Measurements from ENCODE around the gene CACNA1E. TPM values are rescaled to one million over a fixed set of nuclear protein-coding genes. Genes with fewer than 3 reads are reported as not detected.
"Not testable (repeated sequence)": the region's sequence is repeated elsewhere in the genome, so short reads cannot be mapped to it uniquely, and the experiment has no call there.

CACNA1E gene
- total RNA-seq, 2 experiments from 2014 or later: 0.04 TPM; not detected in 1

DNA sequence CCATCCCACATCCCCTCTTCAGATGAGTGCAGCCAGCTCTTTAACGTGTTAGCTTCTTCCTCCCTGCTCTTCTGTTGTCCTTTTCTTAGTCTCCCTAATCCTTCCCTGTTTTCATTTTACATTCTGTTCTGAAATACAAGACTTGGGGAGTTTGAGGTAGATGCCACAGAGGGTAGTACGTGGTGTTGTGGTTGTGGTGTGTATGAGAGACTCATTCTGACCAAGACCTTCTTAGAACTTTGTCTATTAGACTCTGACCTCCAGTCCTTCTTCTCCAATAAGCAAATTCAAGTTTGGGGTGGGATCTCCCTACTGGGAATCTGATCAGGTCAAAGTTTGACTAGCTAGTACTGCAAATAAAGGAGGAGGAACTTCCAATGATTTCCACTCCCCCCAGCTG, 39.5 kb downstream of the CACNA1E start:
- H3K4me3 Mint-ChIP-seq: no peak overlapping the region
- H3K27ac Mint-ChIP-seq: no peak overlapping the region
- H3K36me3 Mint-ChIP-seq: no peaks in the 10 kb centered on the region
- peaks cover 12% of the 10 kb centered on the region for H3K27me3 Mint-ChIP-seq
- H3K4me1 Mint-ChIP-seq: no peaks in the 10 kb centered on the region
- peaks cover 2% of the 10 kb centered on the region for H3K9me3 Mint-ChIP-seq
- DNase-seq: no peak

DNA sequence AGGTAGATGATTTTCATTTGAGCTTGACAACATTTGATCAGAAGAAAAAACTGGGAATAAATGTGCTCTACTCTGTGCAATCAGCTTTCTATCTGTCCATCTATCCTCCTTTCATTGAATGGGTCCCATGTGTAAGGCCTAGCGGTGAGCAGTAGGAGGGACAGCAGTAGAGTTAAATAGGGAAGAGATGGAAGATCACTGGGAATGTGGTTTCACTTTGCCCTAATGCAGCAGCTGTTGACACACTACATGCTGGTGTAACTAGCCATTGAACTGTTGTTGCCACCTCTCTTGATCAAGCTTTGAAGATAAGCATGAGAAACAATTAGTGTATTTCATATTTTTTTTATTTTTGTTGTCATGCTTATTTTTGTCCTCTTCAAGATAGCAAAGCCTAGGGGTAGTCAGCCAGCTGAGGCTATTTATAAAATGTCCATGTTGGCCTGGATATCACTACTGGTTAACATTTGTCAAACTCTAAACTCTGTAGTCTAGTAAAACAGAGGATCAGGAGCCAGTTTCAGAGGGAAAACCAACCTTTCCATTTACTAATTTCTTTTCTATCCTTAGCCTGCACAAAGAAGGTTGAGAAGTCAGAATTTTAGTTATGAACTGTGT, 41.9 kb downstream of the CACNA1E start:
- Mint-ChIP-seq H3K9me3 (peaks cover 10% of the 10 kb centered on the region), H3K4me1 (no peaks in the 10 kb centered on the region)

DNA sequence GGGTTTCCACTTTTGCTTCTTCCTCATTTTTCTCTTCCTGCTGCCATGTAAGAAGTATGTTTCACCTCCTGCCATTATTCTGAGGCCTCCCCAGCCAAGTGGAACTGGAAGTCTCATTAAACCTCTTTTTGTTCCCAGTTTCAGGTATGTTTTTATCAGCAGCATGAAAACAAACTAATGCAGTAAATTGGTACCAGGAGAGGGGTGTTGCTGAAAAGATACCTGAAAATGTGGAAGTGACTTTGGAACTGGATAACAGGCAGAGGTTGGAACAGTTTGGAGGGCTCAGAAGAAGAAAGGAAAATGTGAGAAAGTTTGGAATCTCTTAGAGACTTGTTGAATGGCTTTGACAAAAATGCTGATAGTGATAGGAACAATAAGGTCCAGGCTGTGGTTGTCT, 44.9 kb downstream of the CACNA1E start:
- not testable (repeated sequence) for H3K4me1 Mint-ChIP-seq, H3K27ac Mint-ChIP-seq, H3K4me3 Mint-ChIP-seq, H3K36me3 Mint-ChIP-seq, H3K27me3 Mint-ChIP-seq, DNase-seq
- peaks cover 10% of the 10 kb centered on the region for H3K9me3 Mint-ChIP-seq

More for the DNA sequence above, 41.9 kb downstream of the CACNA1E start:
- Mint-ChIP-seq H3K4me3 (no peak overlapping the region), H3K36me3 (no peaks in the 10 kb centered on the region), H3K27ac (no peak overlapping the region), H3K27me3 (peaks cover 9% of the 10 kb centered on the region)
- DNase-seq: no peak

DNA sequence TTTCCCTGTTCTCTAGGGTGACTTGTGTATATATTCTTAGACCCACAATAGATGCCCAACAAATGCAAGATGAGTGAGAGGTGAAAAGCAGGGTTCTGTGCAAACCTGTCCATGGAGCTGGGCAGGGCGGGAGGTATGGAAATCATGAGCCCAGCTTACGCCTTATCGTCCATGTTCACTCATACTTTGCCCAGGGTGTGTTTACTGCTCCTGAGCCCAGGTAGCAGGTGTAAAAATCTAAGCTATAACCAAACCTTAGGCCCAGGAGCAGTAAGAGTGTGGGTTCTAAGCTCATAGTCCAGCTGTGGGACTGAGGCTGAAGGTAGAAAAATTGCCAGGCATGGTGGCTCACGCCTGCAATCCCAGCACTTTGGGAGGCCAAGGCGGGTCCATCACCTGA, 48.1 kb downstream of the CACNA1E start:
- Mint-ChIP-seq H3K4me3 (no peak overlapping the region), H3K9me3 (peaks cover 10% of the 10 kb centered on the region), H3K27me3 (peaks cover 9% of the 10 kb centered on the region), H3K4me1 (no peaks in the 10 kb centered on the region), H3K27ac (no peak overlapping the region), H3K36me3 (no peaks in the 10 kb centered on the region)
- no peak for DNase-seq

DNA sequence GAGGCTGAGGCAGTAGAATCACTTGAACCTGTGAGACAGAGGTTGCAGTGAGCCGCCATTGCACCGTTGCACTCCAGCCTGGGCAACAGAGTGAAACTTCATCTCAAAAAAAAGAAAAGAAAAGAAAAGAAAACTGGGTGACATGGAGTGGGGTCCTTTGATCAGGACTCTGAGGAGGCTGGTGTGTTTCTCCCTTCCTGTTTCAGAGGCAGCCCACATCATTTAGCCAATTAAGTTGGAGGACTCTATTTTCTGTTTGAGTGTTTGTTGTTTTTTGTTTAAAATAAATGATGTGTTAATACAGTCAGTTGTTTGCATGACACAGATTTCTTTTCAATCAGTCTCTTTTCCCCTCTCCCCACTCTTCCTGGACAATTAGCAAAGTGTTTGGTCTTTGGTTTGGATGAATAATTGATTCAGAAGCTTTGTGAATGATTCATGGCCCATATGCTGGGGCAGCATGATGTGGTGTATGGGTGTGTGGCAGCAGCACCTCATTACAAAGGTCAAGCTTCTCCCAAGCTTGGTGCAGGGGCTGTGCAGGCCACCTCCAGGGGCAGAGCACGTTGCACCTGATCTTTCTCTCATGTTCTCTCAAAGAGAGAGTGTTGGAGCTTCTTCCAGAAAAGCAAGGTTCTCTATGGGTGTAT, 48.8 kb downstream of the CACNA1E start:
- Mint-ChIP-seq H3K27me3 (peaks cover 15% of the 10 kb centered on the region), H3K9me3 (peaks cover 10% of the 10 kb centered on the region), H3K4me3 (no peak overlapping the region), H3K4me1 (no peaks in the 10 kb centered on the region), H3K36me3 (no peaks in the 10 kb centered on the region), H3K27ac (no peak overlapping the region)
- DNase-seq: no peak

DNA sequence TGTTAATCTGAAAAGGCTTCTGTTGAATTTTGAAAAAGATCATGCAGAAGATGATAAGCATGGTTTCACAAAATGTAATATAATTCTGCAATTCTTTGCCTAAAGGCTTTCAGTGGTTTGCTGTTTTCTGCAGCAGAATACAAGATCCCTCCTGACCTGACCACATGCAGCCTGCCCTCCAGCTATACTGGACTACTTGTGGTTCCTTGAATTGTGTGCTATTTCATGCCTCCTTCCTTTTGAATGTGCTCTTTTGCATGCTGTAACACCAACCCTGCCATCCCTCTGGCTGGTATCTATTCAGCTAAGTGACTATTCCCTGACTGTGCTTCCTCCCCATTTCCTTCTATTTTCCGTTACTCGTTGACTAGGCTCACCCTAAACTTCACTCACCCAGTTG, 55.5 kb downstream of the CACNA1E start:
- no peak overlapping the region for H3K27ac Mint-ChIP-seq
- H3K4me1 Mint-ChIP-seq: no peaks in the 10 kb centered on the region
- no peaks in the 10 kb centered on the region for H3K36me3 Mint-ChIP-seq
- H3K27me3 Mint-ChIP-seq: peaks cover 37% of the 10 kb centered on the region
- no peak overlapping the region for H3K4me3 Mint-ChIP-seq
- no peak for DNase-seq
- H3K9me3 Mint-ChIP-seq: no peaks in the 10 kb centered on the region

DNA sequence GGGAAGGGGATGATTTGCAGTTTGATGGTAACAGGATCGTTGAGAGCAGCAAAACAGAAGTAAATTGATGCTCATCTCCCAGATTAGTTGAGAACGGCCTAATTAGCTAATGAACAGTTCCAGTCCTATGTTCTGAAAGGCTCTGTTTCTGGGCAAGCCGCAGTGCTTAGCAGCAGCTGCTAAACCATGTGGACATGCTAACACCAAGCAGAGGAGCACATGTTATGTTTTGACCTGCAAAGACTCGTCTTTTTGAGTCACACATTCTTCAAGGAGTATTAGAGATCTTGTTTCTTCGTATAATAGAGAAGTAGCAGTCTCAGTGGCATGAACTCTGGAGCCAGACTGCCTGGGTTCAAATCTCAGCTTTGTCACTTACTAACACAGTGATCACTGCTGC, 58.1 kb downstream of the CACNA1E start:
- H3K27me3 Mint-ChIP-seq: peaks cover 55% of the 10 kb centered on the region
- H3K9me3 Mint-ChIP-seq: no peaks in the 10 kb centered on the region
- H3K4me1 Mint-ChIP-seq: no peaks in the 10 kb centered on the region
- H3K27ac Mint-ChIP-seq: no peak overlapping the region
- H3K36me3 Mint-ChIP-seq: no peaks in the 10 kb centered on the region
- H3K4me3 Mint-ChIP-seq: no peak overlapping the region
- DNase-seq: no peak

DNA sequence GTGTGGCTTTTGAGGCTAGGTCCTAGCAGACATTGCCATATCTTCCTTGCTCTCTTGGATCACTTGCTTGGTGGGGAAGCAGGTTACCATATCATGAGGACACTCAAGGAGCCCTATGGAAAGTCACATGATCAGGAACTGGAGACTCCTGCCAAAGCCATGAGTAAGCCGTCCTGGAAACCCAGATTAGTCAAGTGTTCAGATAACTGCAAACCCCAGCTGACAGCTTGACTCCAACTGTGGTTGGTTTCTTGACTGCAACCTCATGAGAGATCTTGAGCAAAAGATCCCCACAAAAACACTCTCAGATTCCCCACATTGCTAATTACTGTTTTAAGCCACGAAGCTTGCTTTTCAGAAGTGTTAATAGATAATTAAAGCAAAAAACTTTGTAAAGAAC, 58.6 kb downstream of the CACNA1E start:
- Mint-ChIP-seq H3K9me3 (no peaks in the 10 kb centered on the region), H3K36me3 (no peaks in the 10 kb centered on the region)

DNA sequence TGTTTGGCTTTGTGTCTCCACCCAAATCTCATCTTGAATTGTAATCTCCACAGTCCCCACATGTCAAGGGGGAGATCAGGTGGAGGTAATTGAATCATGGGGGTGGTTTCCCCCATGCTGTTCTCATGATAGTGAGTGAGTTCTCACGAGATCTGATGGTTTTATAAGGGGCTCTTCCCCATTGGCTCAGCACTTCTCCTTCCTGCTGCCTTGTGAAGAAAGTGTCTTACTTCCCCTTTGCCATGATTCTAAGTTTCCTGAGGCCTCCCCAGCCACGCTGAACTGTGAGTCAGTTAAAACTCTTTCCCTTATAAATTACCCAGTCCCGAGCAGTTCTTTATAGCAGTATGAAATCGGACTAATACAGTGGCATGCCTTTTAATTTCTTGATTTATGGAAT, 59.1 kb downstream of the CACNA1E start:
- H3K27me3 Mint-ChIP-seq: peaks cover 55% of the 10 kb centered on the region
- H3K27ac Mint-ChIP-seq, H3K9me3 Mint-ChIP-seq, H3K4me3 Mint-ChIP-seq, DNase-seq, H3K36me3 Mint-ChIP-seq, H3K4me1 Mint-ChIP-seq: not testable (repeated sequence)

More for the DNA sequence above, 58.6 kb downstream of the CACNA1E start:
- H3K4me3 Mint-ChIP-seq: no peak overlapping the region
- no peak overlapping the region for H3K27ac Mint-ChIP-seq
- H3K27me3 Mint-ChIP-seq: peaks cover 55% of the 10 kb centered on the region
- H3K4me1 Mint-ChIP-seq: no peaks in the 10 kb centered on the region
- no peak for DNase-seq

DNA sequence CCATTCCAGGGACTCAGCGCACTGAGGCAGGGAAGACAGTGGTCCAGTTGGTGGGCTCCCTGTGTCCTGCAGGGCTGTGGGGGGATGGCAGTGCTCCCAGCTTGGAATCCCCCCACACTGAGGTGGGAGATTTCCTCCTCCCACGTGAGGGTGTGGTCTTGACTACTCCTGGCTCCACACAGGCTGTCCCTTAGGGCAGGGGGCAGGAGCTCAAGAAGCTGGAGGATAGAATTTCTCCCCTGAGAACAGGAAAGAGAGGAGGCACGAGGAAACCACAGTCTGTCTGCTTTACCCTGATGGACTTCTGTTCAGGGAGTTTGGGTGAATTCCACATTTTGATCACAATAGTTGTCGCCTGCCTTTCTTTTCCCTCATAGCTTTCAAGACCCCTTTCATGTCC, 62.1 kb downstream of the CACNA1E start:
- Mint-ChIP-seq H3K27me3 (peaks cover 64% of the 10 kb centered on the region), H3K4me3 (no peak overlapping the region), H3K4me1 (no peaks in the 10 kb centered on the region), H3K36me3 (no peaks in the 10 kb centered on the region), H3K27ac (no peak overlapping the region), H3K9me3 (no peaks in the 10 kb centered on the region)
- DNase-seq: no peak

DNA sequence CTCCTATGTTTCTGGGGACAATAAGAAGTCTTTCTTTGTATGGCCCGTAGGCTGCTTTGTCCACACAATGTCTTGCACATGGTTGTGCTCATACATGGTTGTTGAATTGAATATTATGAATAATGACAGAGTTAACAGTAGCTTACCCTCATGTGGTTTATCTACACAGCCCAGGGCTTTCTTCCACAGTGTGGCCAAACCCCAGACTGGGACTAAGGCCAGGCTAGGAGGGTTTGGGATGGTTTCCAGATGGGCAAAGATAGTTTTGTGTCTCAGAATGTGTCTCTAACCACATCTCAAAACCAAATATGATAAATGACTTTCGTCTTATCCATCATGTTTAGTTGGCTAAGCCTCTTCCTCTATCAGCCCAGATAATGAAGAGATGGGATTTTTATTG, 65.2 kb downstream of the CACNA1E start:
- no peak for DNase-seq
- H3K4me3 Mint-ChIP-seq: no peak overlapping the region
- peaks cover 59% of the 10 kb centered on the region for H3K27me3 Mint-ChIP-seq
- no peaks in the 10 kb centered on the region for H3K36me3 Mint-ChIP-seq
- no peak overlapping the region for H3K27ac Mint-ChIP-seq
- H3K4me1 Mint-ChIP-seq: no peaks in the 10 kb centered on the region
- H3K9me3 Mint-ChIP-seq: no peaks in the 10 kb centered on the region

DNA sequence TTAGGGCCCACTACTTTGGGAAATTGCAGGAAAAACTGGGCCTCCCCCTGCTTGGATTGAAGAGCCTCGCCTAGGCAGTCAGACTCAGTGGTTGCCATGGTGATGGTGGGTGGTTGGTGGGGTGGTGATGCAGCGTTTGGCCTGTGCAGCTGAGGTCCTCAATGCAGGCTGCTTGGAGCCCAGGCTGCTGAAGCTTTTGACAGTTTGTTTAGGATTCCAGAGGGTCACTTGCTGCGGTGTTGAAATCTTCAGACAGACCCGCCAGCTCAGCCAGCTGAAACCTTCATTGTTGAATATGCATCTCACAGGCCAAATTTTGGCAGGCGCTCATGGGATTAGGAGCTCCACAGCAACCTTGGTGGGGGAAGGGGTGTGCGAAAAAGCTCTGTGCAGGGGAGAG, 67.9 kb downstream of the CACNA1E start:
- peak; percentile 1 for DNase-seq
- peaks cover 38% of the 10 kb centered on the region for H3K27me3 Mint-ChIP-seq
- H3K4me3 Mint-ChIP-seq: no peak overlapping the region
- H3K27ac Mint-ChIP-seq: no peak overlapping the region
- H3K4me1 Mint-ChIP-seq: no peaks in the 10 kb centered on the region
- H3K36me3 Mint-ChIP-seq: no peaks in the 10 kb centered on the region
- H3K9me3 Mint-ChIP-seq: no peaks in the 10 kb centered on the region

DNA sequence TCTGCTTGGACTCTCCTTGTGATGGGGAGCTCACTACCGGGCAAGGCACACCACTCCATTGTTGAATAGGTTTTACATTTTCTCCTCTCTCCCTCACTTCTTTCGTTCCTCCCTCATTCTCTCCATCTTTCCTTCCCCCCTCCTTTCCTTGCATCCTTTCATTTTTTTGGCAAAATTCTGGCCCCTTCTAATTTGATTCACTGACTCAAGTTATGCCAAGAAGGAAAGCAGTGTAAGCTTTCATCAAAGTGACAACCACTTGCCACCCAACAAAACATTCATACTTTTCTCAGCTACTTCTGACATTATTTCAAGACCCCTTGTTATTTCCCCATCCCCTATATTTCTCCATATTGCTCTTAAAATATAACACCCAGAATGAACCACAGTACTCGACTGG, 68.4 kb downstream of the CACNA1E start:
- Mint-ChIP-seq H3K4me3 (no peak overlapping the region), H3K36me3 (no peaks in the 10 kb centered on the region), H3K27me3 (peaks cover 33% of the 10 kb centered on the region), H3K27ac (no peak overlapping the region), H3K4me1 (no peaks in the 10 kb centered on the region), H3K9me3 (no peaks in the 10 kb centered on the region)
- no peak for DNase-seq

DNA sequence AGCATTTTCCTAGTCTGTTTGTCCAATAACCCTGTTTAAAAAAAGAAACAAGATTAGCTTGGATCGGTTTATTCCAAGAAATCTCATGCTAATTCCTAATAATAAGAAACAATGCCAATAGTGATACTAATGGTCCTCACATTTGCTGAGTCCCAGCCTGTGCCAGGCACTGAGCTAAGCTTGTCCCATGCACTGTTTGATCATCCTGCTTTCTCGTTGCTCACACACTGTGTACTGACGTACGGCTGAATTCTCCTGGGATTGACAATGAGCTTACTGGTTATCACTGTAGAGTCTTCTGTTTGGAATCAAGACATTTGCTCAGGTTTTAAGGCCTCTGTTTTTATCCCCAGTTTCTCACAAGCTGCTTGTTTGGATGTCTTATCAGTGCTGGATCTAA, 71.1 kb downstream of the CACNA1E start:
- Mint-ChIP-seq H3K4me3 (no peak overlapping the region), H3K36me3 (no peaks in the 10 kb centered on the region), H3K9me3 (no peaks in the 10 kb centered on the region), H3K27ac (no peak overlapping the region), H3K4me1 (no peaks in the 10 kb centered on the region), H3K27me3 (peaks cover 9% of the 10 kb centered on the region)
- DNase-seq: no peak

DNA sequence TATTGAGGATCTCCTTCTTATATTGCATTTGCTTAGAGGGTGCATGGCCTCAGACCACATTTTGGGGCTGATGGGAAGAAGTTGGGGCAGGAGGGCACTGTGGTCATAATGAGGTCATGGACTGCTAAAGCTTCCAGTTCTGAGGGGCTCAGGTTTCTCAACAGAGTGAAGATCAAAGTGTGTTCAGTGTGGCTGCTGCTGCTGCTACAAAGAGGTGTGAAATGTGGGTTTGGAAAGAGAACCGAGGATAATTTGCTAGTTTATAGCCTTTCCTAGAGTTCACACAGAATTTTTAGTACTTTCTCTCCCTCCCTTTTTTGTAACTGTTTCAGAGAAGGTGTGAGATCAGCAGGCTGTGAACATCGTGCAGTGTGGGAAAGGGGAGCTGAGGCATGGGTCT, 73.3 kb downstream of the CACNA1E start:
- Mint-ChIP-seq H3K4me1 (no peaks in the 10 kb centered on the region), H3K4me3 (no peak overlapping the region)

DNA sequence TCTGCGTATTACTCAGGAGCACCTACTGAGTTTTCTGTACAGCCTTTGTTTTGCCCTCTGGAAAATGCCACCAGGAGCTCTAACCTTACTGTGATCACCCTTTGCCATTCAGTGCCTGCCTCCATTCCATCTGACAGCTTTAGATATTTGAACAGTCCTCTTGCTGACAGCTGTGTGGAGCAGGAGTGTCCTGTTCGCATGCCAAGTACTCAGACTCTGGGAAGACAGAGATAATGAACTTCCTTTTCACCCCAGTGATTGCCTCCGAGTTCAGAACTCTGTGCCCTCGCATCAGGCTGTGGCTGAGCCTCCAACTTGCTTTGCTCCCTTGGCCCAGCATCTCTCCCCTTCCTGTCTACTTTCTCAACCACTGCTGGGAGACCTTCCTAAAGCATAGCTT, 74.0 kb downstream of the CACNA1E start:
- no peaks in the 10 kb centered on the region for H3K27me3 Mint-ChIP-seq
- H3K4me1 Mint-ChIP-seq: no peaks in the 10 kb centered on the region
- H3K27ac Mint-ChIP-seq: no peak overlapping the region

More for the DNA sequence above, 73.3 kb downstream of the CACNA1E start:
- H3K9me3 Mint-ChIP-seq: no peaks in the 10 kb centered on the region
- no peak for DNase-seq
- no peak overlapping the region for H3K27ac Mint-ChIP-seq
- H3K36me3 Mint-ChIP-seq: no peaks in the 10 kb centered on the region
- no peaks in the 10 kb centered on the region for H3K27me3 Mint-ChIP-seq

More for the DNA sequence above, 74.0 kb downstream of the CACNA1E start:
- H3K4me3 Mint-ChIP-seq: no peak overlapping the region
- DNase-seq: no peak
- H3K9me3 Mint-ChIP-seq: no peaks in the 10 kb centered on the region
- no peaks in the 10 kb centered on the region for H3K36me3 Mint-ChIP-seq

All from activated naive CD8-positive, alpha-beta T cell treated with anti-CD3 and anti-CD28 coated beads for 36 hours (primary cell).